CD4-positive, alpha-beta T cell treated with Interleukin-2 at 100 ng/mL for 4 hours (primary cell): Measurements from ENCODE around the gene SYDE1.
A peak's percentile ranks its signal among the peaks of the same experiment; 100 is the strongest.

Experiments used
- DNase-seq: peaks from one replicate; pipeline ENCODE4 v3.0.0-alpha.2; 2020; ENCODE audit warnings: low spot score

SYDE1 gene

GRCh38 chr19:15125232-15126067, 18.2 kb downstream of the SYDE1 start:
- peak; percentile 98 for DNase-seq

DNA sequence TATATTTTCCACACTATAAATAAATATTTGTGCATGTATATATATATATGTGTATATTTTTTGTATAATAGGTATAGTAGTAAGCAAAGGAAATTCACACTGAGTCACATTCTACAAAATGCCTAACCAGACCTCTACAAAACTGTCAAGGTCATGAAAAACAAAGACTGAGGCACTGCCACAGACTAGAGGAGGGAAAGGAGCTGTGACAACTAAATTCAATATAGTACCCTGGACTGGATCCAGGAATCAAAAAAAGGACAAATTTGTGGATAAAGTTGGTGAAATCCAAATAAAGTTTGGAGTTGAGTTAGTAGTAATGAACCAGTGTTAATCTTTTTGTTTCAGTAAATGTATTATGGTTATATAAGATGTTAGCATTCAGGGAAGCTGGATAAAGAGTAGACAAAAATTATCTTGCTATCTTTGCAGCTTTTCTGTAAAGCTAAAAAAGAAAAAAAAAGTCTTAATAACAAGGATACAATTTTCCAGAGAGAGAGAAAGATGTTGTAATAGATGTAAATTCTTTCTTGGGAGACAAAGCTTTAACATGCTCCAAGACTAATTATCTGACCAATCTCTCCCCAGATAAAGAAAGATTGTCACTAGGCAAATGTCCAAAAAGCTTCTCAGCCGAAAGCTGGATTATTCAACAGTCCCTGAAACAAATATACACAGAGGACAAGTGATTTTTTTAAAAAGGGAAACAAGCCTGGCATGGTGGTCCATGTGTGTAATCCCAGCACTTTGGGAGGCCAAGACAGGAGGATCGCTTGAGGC, 19.1 kb downstream of the SYDE1 start:
- DNase-seq, result no peak

DNA sequence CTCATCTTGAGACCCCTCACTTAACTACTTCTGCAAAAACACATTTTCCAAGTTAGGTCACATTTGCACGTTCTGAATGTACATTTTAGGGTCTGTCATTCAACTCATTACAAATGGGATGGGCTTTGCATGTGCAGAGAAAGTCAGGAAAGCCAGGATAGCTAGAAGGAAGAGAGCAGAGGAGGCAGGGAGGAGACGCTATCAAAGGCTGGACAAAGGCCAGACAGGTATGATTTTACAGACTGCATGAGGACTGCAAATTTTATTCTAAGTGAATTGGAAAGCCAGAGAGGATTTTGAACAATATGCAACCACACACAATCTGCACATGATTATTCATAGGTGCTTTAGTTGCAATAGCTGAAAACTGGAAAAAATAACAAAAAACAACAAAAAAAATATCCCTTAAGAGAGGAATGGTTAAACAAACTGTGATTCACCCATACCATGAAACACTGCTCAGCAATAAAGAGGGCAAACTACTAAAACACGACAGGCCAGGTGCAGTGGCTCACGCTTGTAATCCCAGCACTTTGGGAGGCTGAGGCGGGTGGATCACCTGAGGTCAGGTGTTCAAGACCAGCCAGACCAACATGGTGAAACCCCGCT, 21.1 kb downstream of the SYDE1 start:
- no peak for DNase-seq

- peak; percentile 32 for DNase-seq
Observed at GRCh38 chr19:15129856-15130585, 22.8 kb downstream of the SYDE1 start.

DNA sequence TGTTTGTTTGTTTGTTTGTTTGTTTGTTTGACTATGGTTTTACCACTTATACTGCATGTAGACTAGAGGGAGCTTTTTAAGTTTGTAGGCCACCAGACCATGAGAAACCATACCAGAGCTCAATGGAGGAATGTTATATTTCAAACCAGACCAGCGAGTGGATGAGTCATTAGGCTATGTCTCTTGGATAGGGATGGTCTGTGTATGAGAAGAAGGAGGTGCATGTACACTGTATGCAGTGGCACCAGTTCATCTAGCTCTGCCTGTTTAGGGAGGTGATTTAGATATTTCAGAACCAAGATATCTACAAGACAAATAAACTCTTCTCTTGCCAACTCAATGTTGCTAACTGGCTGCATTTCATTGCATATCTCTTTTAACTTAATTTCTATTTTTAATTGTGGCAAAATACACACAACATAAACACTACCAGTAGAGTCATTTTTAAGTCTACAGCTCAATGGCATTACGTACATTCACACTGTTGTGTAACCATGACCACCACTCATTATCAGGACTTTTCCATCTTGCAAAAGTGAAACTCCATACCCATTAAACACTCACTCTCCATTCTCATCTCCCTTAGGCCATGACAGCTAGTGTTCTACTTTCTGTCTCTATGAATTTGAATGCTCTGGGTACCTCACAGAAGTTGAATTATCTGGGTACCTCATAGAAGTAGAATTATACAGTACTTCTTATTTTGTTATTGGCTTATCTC, 29.2 kb downstream of the SYDE1 start:
- DNase-seq, result no peak

DNA sequence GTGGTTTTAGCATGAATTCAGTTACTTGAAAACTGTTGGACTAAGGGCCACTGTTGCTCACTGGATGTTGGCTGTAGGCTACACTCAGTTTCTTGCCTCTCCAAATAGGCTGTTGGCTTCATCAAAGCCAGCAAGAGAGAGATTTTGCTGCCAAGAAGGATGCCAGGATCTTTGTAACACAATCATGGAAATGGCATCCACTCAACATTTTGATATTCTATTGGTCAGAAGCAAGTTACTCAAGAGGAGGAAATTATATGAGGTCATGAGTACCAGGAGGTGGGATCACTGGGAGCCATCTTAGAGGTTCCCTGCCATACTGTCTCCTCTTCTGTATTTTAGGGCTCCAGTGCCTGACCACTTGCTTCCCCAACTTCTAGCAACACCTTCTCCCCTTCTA, 30.6 kb downstream of the SYDE1 start:
- no peak for DNase-seq

DNA sequence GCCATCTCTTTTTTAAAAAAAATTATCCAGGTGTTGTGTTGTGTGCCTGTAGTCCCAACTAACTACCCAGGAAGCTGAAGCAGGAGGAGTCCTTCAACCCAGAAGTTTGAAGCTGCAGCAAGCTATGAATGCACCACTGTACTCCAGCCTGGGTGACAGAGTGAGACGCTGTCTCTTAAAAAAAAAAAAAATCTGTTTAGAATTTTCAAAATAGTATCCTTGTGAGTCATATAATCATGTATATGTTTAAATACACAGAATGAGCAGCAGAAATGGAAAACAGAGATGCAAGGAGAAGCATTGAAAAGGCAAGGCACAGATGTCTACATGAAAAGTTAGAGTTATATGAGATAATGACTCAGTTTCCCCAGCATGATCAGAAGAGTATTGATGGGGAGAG, 31.2 kb downstream of the SYDE1 start:
- DNase-seq, result no peak

GRCh38 chr19:15141143-15141542, 33.9 kb downstream of the SYDE1 start:
- no peak for DNase-seq

- no peak for DNase-seq
Observed at GRCh38 chr19:15142313-15142712, 35.1 kb downstream of the SYDE1 start.

DNA sequence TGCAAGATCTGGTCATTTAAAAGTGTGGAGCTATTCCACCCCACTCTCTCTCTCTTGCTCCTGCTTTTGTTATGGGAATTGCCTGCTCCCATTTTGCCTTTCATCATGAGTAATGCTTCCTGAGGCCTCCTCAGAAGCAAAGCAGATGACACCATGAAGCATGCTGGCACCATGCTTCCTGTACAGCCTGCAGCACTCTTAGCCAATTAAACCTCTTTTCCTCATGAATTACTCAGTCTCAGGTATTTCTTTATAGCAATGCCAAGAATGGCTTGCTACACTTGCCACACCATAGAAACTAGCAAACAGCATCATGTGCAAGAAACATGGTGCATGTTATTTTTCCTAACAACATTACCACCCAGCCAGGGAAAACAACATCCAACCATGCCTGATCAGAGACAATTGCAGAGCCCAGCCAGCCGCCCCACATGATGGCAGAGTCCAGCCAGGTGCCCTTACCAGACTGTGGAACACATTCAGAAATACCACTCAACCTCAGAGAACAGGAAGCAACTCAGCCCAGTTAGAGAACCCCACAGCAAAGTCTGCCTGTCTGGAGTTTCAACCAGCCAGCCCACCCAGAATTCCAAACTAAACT, 36.9 kb downstream of the SYDE1 start:
- DNase-seq, result no peak

GRCh38 chr19:15147090-15147489, 39.9 kb downstream of the SYDE1 start:
- DNase-seq, result no peak

GRCh38 chr19:15149737-15150136, 42.5 kb downstream of the SYDE1 start:
- DNase-seq, result no peak

- DNase-seq, result peak; percentile 29
Observed at GRCh38 chr19:15154002-15154612, 46.9 kb downstream of the SYDE1 start.

GRCh38 chr19:15155296-15155695, 48.1 kb downstream of the SYDE1 start:
- DNase-seq, result no peak

- DNase-seq, result no peak
Observed at GRCh38 chr19:15156391-15156790, 49.2 kb downstream of the SYDE1 start.

DNA sequence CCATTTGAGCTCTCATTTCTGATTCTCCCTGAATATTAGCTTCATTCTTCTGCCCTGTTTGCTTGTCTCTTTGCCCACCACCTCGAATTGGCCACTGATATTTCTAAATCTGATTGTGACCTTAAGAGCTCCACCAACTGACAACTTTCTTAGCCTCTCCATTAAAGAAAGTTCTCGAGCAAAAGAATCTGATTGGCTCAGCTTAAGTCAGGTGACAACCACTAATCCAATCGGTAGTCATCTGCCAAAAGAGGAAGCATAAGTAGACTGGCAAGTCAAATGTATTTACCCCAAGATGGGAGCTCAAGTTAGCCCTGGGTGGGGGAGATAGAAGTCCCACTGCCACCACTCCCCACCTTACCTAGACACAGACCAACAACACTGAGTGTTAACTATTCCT, 52.0 kb downstream of the SYDE1 start:
- DNase-seq, result no peak

DNA sequence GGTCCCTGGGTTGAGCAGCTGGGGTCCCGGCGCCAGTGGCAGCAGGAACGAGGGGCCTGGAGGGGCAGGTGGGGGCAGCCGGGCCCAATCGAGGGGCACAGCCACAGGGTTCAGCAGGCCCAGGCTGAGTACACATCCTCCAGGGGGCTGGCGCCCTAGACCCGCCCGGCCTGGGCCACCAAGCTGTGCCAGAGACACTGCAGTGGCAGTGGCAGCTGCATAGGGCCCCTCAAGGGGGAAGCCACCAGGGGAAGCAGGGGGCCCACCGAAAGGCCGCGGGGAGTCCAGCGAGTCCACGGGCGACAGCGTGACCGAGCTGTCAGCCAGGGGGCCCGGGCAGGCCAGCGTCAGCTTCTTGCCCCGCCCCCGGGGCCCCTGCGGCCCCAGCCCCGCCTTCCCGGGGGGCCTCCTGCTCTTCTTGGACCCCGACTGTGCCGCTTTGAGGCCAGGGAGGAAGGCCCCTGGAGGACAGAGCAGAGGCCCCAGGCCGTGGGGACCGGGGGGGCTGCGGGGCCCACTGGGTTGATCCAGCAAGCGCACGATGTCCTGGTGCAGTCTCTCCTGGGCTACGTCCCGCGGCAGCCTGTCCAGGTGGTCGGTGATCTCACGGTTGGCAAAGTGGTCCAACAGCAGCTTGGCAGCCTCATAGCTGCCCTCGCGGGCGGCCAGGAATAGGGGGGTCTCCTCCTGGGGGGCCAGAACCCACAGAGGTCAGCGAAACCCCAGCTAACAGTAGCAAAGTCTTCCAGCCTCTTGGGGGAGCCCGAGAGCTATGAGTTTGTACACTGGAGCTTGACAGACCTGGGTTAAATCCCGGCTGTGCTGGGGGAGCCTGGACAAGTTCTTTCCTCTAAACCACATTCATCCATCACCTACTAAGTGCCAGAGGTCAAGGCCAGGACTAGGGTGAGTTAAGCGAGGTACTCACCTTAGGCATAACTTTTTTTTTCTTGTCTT, 54.1 kb downstream of the SYDE1 start:
- no peak for DNase-seq
